Skeletal muscle satellite cell (primary cell): ENCODE results near the gene XYLT1.

Source experiments
- H3K27me3 ChIP-seq: 2 replicates; pipeline ENCODE4 v1.7.0; 2013; ENCODE audit warnings: low read length; ENCODE audit not compliant: control insufficient read depth, insufficient read depth
- H3K36me3 ChIP-seq: 2 replicates; pipeline ENCODE4 v1.7.0; 2013; ENCODE audit warnings: mild to moderate bottlenecking, control low read depth, low read length; ENCODE audit not compliant: insufficient read depth
- H3K4me1 ChIP-seq: 2 replicates; pipeline ENCODE4 v1.7.0; 2013; ENCODE audit warnings: low read length; ENCODE audit not compliant: control insufficient read depth, insufficient read depth
- H3K4me2 ChIP-seq: 2 replicates; pipeline ENCODE4 v1.7.0; 2013; ENCODE audit warnings: mild to moderate bottlenecking, low read length
- H3K4me3 ChIP-seq: 2 replicates; pipeline ENCODE4 v1.7.0; 2013; ENCODE audit warnings: low read length
- H3K9ac ChIP-seq: 2 replicates; pipeline ENCODE4 v1.7.0; 2013; ENCODE audit warnings: mild to moderate bottlenecking, low read depth, low read length, moderate library complexity
- H3K9me3 ChIP-seq: replicated peaks from 2 replicates; pipeline ENCODE4 v1.7.0; 2013; ENCODE audit warnings: mild to moderate bottlenecking, control low read depth, low read length

XYLT1 gene

DNA sequence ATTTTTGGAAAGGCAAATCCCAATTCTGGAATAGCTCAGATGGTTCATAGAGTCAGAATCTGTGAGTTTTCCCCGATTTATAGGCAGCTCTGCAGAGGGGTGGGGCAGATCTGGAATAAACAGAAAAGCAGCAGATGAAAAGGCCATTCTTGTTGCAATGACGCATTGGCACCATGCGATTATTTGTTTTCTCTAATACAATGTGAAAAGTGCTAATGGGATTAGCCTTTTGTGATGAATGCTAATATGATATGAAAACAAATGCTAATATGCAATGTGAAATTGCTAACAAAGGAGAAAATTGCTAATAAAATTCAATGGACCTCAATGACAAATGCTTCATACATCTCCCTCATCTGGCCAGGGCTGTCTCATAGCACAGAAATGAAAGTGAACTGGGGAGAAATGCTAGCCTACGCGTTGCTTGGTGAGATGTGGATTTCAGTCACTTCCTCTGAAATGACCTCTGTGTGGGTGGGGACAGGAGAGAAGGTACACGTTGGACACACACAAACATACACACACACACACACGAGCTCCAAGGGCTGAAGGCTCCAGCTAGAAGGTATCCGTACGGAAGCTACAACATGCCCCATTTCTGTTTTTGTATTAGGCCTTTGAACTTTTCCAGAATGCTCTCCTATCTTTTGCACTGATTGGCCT, 394.5 kb downstream of the XYLT1 start:
- no peaks in the 10 kb centered on the region for H3K27me3 ChIP-seq
- H3K4me1 ChIP-seq: no peaks in the 10 kb centered on the region
- no peak overlapping the region for H3K9ac ChIP-seq
- H3K9me3 ChIP-seq: no peaks in the 10 kb centered on the region
- no peak overlapping the region for H3K4me3 ChIP-seq
- H3K4me2 ChIP-seq: no peak overlapping the region
- H3K36me3 ChIP-seq: no peaks in the 10 kb centered on the region

DNA sequence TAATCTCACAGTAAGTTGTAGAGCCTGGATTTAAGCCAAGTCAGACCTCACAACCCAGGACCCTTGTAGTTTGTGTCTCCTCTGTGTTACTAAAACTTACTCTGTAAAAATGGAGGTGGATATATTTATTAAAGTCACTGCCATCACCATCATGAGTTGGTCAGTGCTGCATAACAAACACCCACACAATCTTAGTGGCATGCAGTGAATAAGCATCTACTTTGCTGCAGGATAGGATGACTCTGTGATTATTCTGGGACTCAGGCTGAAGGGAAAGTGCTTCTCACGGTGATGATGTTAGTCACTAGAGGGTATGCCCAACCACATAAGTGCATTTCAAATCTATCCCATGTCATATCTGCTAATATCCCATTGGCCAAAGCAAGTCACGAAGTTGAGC, 398.7 kb downstream of the XYLT1 start:
- Histone ChIP-seq H3K9me3 (no peaks in the 10 kb centered on the region), H3K4me2 (no peak overlapping the region), H3K9ac (no peak overlapping the region), H3K27me3 (no peaks in the 10 kb centered on the region), H3K4me3 (no peak overlapping the region), H3K36me3 (no peaks in the 10 kb centered on the region), H3K4me1 (no peaks in the 10 kb centered on the region)

DNA sequence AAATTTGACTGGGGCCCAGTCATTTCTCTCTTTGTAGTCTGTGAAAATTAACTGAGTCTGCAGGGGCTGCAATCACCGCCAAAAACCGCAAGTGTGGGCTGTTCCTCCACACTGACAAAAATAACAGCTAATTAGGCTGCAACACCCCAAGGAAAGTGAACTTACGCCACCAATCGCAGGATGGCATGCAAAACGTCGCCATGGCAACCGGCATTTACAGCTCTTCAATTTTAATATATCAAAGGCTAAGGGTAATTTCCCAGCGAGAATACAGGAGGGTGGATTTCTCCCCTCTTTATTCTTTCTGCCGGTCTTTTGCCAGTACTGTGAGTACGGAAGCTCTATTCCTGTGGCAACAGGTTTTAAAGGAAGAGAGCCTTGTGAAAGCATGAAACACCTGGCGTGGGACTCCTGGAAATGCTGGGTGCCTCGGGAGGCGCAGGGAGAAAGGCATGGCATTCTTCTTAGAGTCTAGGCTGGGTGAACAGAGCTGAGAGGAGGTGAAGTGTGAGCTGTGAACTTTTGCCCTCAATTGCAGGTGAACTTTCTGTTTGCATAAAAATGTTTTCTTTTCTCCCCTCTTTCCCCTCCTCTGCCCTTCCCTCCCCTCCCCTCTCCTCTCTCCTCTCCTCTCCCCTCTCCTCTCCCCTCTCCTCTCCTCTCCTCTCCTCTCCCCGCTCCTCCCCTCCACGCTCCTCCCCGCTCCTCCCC, 399.7 kb downstream of the XYLT1 start:
- no peaks in the 10 kb centered on the region for H3K9me3 ChIP-seq
- H3K9ac ChIP-seq: no peak overlapping the region
- no peaks in the 10 kb centered on the region for H3K36me3 ChIP-seq
- no peak overlapping the region for H3K4me3 ChIP-seq
- no peaks in the 10 kb centered on the region for H3K27me3 ChIP-seq
- H3K4me2 ChIP-seq: no peak overlapping the region
- H3K4me1 ChIP-seq: no peaks in the 10 kb centered on the region

DNA sequence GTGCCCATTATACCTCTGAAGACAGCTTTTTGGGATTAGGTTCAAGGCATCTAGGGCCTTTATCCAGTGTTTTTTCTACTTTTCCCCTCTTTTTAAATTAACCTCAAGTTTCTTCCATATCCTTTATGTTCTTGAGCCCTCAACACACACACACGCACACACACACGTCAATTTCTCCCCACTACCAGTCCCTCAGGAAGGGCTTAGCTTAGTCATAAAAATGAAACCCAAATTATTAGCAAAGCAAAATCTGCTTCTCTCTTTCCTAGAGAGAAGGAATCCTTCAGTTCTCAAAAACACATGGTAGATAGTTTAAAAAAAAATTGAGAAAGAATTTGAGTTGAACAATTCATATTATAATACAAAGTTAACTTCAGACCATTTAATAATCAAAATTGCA, 401.1 kb downstream of the XYLT1 start:
- Histone ChIP-seq H3K4me2 (no peak overlapping the region), H3K4me1 (no peaks in the 10 kb centered on the region), H3K27me3 (no peaks in the 10 kb centered on the region), H3K9ac (no peak overlapping the region), H3K4me3 (no peak overlapping the region), H3K9me3 (no peaks in the 10 kb centered on the region), H3K36me3 (no peaks in the 10 kb centered on the region)

DNA sequence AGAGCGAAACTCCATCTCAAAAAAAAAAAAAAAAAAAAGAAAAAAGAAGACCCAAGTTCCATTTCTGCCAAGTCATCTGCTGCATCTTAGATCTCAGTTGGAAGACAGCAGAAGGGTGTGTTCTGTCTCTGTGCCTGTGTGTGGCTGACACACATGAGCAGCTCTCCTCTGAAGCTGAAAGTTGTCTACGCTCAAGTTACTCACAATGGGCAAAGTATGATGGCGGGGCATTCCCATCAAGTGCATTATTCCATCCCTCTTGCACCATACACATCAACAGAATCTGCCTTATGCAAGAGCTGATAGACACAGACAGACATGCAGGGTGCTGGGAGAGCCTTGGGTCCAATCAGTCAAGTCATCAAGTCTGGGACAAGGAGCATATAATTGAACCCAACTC, 402.2 kb downstream of the XYLT1 start:
- H3K36me3 ChIP-seq: no peaks in the 10 kb centered on the region
- H3K27me3 ChIP-seq: no peaks in the 10 kb centered on the region
- H3K9ac ChIP-seq: no peak overlapping the region
- no peaks in the 10 kb centered on the region for H3K9me3 ChIP-seq
- no peak overlapping the region for H3K4me3 ChIP-seq
- no peak overlapping the region for H3K4me2 ChIP-seq
- H3K4me1 ChIP-seq: no peaks in the 10 kb centered on the region

DNA sequence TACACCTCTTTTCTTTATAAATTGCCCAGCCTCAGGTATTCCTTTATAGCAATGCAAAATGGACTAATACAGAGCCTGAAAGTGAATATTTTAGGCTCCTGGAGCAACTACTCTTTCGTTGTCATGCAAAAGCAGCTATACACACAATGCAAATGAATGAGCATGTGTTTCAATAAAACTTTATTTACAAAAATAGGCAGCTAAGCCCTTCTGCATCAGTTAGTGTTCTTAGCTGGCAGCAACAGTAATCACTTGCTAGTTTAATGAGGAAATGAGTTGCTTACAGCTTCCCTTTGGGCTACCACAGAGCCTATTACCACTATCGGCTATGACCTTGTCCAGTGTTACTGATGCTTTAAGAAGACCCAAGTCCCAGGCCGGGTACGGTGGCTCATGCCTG, 402.9 kb downstream of the XYLT1 start:
- Histone ChIP-seq H3K4me3 (no peak overlapping the region), H3K4me2 (no peak overlapping the region), H3K27me3 (no peaks in the 10 kb centered on the region), H3K9ac (no peak overlapping the region), H3K4me1 (no peaks in the 10 kb centered on the region), H3K36me3 (no peaks in the 10 kb centered on the region), H3K9me3 (no peaks in the 10 kb centered on the region)

DNA sequence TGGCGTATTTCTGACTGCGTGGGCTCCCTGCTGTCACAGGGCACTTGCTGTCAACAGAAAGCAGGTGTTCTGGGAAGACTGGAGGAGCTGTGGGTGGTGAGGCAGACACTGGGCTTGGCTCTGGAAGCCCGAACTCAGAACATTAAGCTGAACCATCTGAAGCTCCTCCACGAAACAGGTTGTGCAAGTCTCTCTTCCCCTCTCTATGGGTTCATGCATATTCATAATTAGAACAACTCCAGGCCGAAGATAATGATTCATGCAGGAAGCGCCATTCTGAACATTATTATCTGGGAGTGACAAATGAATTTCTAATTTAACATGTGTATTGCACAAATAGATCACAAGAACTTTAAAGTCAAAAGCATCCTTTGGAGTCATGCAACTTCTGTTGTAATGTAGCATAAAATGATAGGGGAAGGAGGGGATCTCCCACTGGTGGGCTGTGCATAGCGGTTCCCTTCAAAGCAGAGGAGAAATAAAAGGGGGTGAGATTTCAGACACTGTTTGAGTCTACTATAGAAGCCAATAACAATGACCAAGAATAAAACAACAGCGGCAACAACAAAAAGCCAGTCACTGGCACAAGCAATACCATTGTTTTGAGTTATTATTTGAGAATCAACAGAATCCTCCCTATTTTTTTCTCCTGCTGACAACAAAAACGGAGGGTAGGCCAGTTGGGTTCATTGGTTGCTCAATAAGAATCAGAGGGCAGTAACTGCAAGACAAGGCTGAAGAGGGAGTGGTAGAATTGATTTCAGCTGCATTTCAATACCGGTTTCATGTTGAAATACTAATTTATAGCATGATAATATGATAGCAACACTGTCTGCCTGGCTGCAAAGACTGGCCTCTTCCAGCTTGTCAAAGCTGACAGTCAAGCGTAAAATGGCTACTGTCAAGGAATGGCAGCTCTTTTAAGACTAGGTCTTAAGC, 407.3 kb downstream of the XYLT1 start:
- Histone ChIP-seq H3K4me1 (no peaks in the 10 kb centered on the region), H3K9ac (no peak overlapping the region), H3K27me3 (no peaks in the 10 kb centered on the region), H3K36me3 (no peaks in the 10 kb centered on the region), H3K9me3 (no peaks in the 10 kb centered on the region), H3K4me3 (no peak overlapping the region), H3K4me2 (no peak overlapping the region)

DNA sequence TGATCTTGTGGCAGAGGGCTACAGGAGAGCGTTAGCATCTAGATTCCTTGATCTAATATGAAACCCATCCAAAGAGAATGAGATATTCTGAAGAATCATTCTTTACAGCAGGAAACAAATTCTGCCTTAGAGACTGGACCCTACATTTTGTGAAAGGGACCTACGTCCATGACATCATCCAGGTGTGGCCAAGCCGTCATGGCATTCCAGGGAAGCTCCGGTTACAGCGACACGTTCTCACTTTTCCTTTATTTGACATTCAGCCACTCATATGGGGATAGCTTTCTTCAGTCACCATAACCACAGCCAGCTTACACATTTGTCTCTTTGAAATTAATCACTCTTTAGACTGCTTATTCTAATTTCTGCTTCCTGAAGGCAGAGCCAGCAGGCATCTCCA, 408.1 kb downstream of the XYLT1 start:
- Histone ChIP-seq H3K9ac (no peak overlapping the region), H3K27me3 (no peaks in the 10 kb centered on the region), H3K4me3 (no peak overlapping the region), H3K4me2 (no peak overlapping the region), H3K4me1 (no peaks in the 10 kb centered on the region), H3K9me3 (no peaks in the 10 kb centered on the region), H3K36me3 (no peaks in the 10 kb centered on the region)

DNA sequence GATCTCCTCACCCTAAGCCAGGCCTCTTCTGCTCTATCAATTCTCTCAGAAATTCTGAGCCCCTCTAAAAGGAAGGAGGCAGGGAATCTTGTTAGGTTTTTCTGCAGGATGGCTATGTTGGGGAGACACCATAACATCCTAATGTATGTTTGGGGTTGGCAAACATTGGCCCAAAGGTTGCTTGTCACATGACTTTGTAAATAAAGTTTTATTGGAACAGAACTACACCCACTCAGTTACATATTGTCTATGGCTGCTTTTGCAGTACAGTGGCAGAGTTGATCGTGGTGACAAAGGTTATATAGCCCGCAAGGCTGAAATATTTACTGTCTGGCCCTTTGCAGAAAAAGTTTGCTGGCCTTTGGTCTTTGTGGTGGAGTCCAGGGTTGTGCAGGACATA, 409.4 kb downstream of the XYLT1 start:
- H3K9ac ChIP-seq: no peak overlapping the region
- H3K27me3 ChIP-seq: no peaks in the 10 kb centered on the region
- no peaks in the 10 kb centered on the region for H3K36me3 ChIP-seq
- no peaks in the 10 kb centered on the region for H3K4me1 ChIP-seq
- no peak overlapping the region for H3K4me3 ChIP-seq
- no peaks in the 10 kb centered on the region for H3K9me3 ChIP-seq
- no peak overlapping the region for H3K4me2 ChIP-seq

DNA sequence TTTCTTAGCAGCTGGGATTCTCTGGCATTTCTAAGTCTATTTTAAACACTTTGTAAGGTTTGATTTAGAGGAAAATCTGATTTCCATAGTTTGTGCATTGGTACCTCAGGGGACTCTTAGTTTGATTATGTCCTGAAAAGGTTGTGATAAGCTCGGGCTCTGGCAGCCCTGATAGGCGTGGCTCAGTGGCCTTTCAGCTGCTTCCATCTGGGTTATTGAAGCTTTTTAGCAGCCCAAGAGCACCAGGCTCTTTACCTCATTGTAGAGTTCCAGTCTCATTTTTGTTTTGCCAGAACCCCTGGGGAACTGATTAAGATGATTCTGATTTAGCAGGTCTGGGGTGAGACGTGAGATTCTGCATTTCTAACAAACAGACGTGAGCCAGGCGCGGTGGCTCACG, 412.3 kb downstream of the XYLT1 start:
- H3K36me3 ChIP-seq: no peaks in the 10 kb centered on the region
- no peaks in the 10 kb centered on the region for H3K27me3 ChIP-seq
- H3K9me3 ChIP-seq: no peaks in the 10 kb centered on the region
- no peak overlapping the region for H3K9ac ChIP-seq
- H3K4me3 ChIP-seq: no peak overlapping the region
- H3K4me2 ChIP-seq: no peak overlapping the region
- no peaks in the 10 kb centered on the region for H3K4me1 ChIP-seq

DNA sequence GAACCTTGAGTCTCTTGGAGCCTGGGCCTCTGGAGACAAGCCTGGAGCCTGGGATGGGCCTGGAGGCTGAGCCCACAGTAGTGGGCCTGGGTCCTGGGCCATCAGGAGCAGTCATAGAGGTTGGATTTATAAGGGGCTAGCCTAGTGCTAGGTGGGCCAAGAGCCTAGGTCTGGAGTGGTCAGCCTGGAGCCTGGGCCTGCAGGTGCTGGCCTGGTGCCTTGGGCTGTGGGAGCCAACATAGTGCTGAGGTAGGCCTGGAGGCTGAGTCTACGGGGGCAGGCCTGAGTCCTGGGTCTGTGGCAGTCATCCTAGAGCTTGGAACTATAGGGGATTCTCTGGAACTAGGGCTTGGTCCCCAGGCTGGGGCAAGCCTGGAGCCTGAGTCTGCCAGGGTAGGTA, 414.1 kb downstream of the XYLT1 start:
- Histone ChIP-seq H3K9ac (no peak overlapping the region), H3K4me3 (no peak overlapping the region), H3K4me1 (no peaks in the 10 kb centered on the region), H3K27me3 (no peaks in the 10 kb centered on the region), H3K4me2 (no peak overlapping the region), H3K36me3 (no peaks in the 10 kb centered on the region), H3K9me3 (no peaks in the 10 kb centered on the region)
